GM23338 (cell line): ENCODE results near the gene ANKH.

Experiments
- EZH2 ChIP-seq: fragments of 200-600 bp; sonication (generic); IDR thresholded peaks from one replicate; pipeline ENCODE4 v1.8.0; 2017; ENCODE audit warnings: antibody characterized with exemption, mild to moderate bottlenecking, low read depth; ENCODE audit not compliant: unreplicated experiment
- TF ChIP-seq, protein P1 (sequence below): IDR thresholded peaks from 2 replicates; pipeline ENCODE4 v1.6.1; 2016; ENCODE audit warnings: antibody characterized with exemption
- TF ChIP-seq, protein P2 (sequence below), 2 experiments: fragments of 200-600 bp in 1 of 2; sonication (generic) in 1 of 2; conservative IDR thresholded peaks; 2 replicates each; pipeline versions ENCODE4 v1.5.1 to v1.6.1; 2016 to 2017; ENCODE audit warnings: antibody characterized with exemption in 2 of 2, low read depth in 2 of 2, mild to moderate bottlenecking in 2 of 2, moderate library complexity in 1 of 2

DNA sequence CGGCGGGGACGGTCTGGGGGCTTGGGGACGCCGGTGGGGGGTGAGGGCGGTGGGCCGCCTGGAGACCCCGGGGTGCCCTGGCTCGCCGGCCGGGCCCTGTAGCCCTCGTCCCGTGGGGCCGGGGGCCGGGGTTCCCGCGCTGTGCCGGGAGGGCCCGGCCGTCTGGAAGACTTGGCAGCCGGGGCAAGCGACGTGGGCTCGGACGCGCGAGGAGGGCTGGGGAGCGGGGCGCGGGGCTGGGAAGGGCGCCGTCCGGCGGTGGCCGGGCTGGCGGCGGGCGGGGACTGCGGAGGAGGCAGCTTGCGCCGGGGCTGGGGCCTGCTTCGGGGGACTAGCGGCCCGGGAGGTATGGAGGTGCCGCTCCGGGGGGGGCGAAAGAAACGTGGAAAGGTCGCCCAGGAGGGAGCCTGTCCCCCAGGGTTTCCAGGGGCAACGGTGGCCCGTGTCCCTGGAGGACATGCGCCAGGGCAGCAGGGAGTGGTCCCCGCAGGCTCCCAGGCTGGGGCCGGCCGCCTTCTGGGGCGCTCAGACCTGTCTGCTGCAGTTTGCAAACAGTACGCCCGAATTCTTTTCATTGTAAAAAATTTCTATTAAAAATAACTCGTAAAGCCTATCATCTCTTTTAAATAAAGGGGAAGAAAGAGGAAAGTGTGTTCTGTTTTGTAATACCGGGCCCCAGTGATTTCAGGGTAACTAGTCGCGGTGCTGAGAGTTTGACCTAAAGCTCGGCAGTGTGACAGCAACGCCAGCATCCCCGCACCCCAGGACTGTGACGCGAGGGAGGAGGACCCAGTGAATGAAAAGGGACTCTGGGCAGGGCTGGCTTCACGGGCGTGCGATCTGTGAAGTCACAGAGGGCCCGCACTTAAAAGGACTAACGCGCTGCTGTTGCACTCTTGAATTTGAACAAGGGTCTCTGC lies 752 bp upstream of the ANKH start:
- no peak for TF ChIP-seq EZH2
- TF ChIP-seq, protein P1, sequence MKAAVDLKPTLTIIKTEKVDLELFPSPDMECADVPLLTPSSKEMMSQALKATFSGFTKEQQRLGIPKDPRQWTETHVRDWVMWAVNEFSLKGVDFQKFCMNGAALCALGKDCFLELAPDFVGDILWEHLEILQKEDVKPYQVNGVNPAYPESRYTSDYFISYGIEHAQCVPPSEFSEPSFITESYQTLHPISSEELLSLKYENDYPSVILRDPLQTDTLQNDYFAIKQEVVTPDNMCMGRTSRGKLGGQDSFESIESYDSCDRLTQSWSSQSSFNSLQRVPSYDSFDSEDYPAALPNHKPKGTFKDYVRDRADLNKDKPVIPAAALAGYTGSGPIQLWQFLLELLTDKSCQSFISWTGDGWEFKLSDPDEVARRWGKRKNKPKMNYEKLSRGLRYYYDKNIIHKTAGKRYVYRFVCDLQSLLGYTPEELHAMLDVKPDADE: no peak
- TF ChIP-seq, protein P2, sequence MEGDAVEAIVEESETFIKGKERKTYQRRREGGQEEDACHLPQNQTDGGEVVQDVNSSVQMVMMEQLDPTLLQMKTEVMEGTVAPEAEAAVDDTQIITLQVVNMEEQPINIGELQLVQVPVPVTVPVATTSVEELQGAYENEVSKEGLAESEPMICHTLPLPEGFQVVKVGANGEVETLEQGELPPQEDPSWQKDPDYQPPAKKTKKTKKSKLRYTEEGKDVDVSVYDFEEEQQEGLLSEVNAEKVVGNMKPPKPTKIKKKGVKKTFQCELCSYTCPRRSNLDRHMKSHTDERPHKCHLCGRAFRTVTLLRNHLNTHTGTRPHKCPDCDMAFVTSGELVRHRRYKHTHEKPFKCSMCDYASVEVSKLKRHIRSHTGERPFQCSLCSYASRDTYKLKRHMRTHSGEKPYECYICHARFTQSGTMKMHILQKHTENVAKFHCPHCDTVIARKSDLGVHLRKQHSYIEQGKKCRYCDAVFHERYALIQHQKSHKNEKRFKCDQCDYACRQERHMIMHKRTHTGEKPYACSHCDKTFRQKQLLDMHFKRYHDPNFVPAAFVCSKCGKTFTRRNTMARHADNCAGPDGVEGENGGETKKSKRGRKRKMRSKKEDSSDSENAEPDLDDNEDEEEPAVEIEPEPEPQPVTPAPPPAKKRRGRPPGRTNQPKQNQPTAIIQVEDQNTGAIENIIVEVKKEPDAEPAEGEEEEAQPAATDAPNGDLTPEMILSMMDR (conservative IDR thresholded peaks at IDR 0.05; ENCODE audit: low read depth in 2 of 2): peak in 1 of 2 experiments; percentile 16; a peak in 1 of 4 replicates
